AG09319 (cell line): ENCODE data around the gene PHOX2B.

Experiments
- DNase-seq: peaks from one replicate; pipeline ENCODE4 v3.0.0-alpha.2; 2010; ENCODE audit warnings: low read depth; ENCODE audit errors: extremely low read depth
- CTCF ChIP-seq: IDR thresholded peaks from 2 replicates; pipeline ENCODE4 v1.5.1; 2011; ENCODE audit warnings: low read depth, mild to moderate bottlenecking, inconsistent platforms, low read length, moderate library complexity

The PHOX2B gene

GRCh38 chr4:41785665-41786064 is 37.1 kb upstream of the PHOX2B start:
- DNase-seq, result no peak
- no peak for TF ChIP-seq CTCF

- no peak for TF ChIP-seq CTCF
- no peak for DNase-seq
Measured at GRCh38 chr4:41784191-41784979, 35.9 kb upstream of the PHOX2B start.

DNA sequence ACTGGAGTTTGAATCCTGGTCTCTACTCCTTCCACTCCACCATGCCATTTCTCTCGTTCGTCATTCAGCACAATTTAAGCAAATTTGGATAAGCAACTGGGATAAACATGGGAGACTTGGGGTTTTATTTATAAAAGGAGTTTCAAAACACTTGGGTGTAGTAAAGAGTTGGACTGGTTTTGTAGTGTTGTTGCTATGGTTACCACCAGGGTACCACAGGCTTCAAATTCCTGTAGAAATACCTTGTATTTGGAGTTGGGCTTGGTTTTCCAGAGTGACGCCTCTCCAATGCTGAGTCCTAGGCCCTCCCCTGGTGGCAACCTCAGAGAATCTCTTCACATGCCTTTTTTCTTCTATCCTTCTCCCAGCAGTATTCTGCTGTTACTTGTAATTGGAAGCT is 27.9 kb upstream of the PHOX2B start:
- DNase-seq, result no peak
- TF ChIP-seq CTCF, result no peak

DNA sequence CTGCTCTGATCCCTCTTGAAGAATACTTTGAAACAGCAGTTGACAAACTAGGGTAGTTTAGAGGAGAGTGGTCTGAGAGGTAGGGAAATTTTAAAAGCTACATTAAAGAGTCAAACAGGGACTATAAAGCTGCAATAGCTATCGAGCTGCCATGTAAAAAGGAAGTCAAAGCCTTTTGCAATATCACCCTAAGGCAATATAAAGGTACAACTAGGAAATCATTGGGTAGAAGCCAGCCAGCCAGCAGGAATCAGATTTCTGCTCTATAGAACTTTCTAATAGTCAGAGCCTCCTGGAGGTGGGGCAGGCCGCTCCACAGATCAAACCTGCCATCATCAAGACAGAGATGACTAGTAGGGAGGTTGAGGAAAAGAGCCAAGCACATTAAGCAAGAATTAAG is 15.2 kb upstream of the PHOX2B start:
- DNase-seq, result no peak
- no peak for TF ChIP-seq CTCF

DNA sequence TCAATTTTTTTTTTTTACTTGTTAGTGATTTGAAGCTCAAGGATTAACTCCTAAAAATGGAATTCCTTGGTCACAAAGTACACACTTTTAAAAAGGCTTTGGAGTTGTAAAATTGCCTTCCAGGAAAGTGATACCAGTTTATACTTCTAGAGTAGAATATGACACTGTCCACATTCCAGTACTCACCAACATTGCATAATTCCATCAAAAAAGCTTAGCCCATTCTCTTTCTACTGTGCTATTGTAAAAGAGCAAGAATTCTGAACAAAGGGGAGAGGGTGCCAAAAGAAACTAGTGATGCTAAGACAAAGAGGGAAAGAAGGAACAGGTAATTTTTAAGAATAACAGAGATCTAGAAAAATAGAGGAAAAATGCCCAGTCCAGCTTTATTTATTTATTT is 10.4 kb upstream of the PHOX2B start:
- TF ChIP-seq CTCF, result no peak
- no peak for DNase-seq

DNA sequence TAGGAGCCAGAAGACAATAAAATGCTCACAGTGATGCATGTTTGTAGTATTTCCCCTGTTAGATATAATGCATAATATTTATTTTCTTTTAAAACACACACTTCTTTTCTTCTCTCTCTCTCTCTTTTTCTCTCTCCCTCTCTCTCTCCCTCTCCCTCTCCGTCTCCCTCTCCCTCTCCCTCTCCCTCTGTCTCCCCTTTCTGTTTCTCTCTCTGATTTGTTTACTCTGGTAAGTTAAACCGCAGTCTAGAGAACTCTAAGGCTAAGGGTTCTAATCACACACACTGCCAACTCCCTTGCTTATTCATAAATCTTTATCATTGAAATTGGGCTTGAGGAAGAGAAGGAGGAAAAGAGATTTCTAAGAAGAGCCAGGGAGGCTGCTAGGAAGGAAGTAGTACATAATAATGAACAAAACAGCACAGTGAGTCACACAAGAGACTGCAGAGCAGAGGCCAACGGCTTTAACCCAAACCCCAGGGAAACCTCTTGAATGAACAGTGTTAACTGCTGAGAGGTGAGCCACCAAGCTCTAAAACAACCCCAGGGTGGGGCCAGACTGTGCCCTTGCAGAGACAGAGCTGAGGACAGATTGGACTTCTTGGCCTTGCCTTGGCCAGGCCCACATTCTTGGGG is 9.1 kb upstream of the PHOX2B start:
- no peak for DNase-seq
- no peak for TF ChIP-seq CTCF

DNA sequence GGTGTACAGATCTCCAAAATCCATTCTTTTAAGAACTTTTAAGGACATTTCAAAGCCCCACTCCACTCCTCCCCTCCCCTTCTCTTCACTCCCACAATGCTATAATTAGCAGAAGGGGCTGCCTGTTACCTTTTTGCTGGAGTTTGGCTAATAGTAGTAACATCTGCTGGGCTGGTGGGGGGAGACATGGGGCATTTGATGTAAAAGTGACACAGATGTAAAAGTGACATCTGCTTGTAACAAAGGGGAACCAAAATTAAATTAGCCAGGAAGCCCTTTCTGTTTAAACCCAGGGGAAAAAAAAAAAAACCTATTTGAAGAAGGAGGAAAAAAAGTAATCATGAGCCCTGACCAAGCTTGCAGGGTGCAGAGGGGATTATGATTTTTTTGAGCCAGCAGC is 5.4 kb upstream of the PHOX2B start:
- TF ChIP-seq CTCF, result no peak
- no peak for DNase-seq
